Measurements from ENCODE around the gene RORC.

DNA sequence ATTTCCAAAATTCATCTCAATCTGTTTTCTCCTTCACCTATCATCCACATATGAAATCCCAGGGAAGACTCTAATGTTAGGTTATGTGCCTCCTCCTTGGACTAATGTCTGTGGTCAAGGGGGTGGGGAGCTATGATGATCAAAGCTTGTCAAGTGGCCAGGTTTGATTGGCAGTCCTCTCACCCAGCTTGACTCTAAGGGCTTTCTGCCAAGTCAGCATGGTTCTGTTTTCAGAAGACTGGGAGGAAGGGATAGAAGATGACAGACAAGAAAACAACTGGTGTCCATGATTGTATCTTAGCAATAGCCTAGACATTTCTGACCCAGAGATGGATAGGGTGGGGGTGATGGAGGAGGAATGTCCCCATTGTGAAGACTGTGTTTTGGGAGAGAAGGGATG lies 31.0 kb upstream of the RORC start:
- TF ChIP-seq, protein P1, sequence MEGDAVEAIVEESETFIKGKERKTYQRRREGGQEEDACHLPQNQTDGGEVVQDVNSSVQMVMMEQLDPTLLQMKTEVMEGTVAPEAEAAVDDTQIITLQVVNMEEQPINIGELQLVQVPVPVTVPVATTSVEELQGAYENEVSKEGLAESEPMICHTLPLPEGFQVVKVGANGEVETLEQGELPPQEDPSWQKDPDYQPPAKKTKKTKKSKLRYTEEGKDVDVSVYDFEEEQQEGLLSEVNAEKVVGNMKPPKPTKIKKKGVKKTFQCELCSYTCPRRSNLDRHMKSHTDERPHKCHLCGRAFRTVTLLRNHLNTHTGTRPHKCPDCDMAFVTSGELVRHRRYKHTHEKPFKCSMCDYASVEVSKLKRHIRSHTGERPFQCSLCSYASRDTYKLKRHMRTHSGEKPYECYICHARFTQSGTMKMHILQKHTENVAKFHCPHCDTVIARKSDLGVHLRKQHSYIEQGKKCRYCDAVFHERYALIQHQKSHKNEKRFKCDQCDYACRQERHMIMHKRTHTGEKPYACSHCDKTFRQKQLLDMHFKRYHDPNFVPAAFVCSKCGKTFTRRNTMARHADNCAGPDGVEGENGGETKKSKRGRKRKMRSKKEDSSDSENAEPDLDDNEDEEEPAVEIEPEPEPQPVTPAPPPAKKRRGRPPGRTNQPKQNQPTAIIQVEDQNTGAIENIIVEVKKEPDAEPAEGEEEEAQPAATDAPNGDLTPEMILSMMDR (IDR thresholded peaks at IDR 0.05) = no peak
- no peak for TF ChIP-seq POLR2A (IDR thresholded peaks at IDR 0.05)
- no peak for TF ChIP-seq EP300 (IDR thresholded peaks at IDR 0.05)
